Activated CD4-positive, alpha-beta T cell treated with anti-CD3 and anti-CD28 coated beads, Interleukin-2, amount 50 U/mL, for 4 hours (primary cell): ENCODE data around the gene ACOT7.

Experiments used
- DNase-seq, 2 experiments: peaks; one replicate each; pipeline ENCODE4 v3.0.0-alpha.2; 2020

The ACOT7 gene

DNA sequence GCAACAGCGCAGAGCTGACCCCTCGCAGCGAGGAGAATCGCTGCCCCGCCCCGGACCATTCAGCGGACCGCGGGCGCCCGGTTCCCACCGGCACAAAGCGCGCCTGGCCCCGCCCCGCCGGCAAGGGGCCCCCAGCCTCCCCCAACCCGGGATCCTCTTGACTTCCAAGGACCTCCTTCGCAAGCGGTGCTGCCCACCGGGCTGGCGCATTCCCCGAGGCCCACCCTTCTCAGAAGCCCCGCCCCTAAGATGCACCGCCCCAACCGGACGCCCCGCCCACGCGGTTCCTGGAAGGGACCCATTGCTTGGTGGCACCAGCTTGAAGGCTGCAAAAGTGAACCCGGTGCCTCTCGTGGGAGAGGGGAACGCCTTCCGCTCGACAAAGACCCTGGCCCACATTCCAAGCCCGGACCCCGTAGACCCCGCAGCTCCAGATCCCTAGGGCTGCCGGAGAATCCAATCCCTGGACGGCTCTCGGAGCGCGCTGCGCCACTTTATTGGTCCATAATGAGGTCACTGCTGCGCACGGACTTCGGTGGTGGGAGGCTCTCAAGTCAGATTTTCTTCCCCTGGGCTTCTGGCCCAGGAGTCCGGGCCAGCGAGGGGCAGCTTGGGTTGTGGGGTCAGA lies 147.6 kb downstream of the ACOT7 start:
- peak in 1 of 2 experiments; percentile 17 for DNase-seq

DNA sequence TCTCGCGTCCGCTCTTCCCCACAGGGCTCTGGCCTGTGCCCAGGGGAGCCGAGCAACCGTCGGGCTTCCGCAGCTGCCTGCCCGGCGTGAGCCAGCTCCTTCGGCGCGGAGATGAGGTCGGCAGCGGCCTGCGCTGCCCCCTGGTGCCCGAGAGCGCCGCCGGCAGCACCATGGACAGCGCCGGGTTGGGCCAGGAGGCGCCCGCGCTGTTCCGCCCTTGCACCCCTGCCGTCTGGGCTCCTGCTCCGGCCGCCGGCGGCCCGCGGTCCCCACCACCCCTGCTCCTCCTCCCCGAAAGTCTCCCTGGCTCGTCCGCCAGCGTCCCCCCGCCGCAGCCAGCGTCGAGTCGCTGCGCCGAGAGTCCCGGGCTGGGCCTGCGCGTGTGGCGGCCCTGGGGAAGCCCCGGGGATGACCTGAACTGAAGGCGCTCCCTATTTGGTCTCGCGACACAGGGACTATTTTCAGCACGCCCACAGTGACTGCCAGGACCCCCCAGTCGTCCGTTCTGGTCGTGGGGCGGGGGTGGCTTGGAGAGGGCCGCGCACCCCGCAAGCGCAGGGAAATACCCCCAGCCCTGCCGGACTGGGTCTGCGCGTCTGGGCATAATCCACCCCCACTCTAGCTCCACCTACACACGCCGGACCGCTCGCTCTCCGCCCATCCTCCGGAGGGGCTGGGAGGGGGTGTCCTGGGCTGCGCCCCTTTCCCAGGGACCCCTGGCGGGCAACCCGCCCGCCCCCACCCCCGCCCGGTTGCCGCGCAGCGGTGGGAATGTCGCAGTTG lies 148.3 kb downstream of the ACOT7 start:
- DNase-seq, result peak; percentile 64 to 67

DNA sequence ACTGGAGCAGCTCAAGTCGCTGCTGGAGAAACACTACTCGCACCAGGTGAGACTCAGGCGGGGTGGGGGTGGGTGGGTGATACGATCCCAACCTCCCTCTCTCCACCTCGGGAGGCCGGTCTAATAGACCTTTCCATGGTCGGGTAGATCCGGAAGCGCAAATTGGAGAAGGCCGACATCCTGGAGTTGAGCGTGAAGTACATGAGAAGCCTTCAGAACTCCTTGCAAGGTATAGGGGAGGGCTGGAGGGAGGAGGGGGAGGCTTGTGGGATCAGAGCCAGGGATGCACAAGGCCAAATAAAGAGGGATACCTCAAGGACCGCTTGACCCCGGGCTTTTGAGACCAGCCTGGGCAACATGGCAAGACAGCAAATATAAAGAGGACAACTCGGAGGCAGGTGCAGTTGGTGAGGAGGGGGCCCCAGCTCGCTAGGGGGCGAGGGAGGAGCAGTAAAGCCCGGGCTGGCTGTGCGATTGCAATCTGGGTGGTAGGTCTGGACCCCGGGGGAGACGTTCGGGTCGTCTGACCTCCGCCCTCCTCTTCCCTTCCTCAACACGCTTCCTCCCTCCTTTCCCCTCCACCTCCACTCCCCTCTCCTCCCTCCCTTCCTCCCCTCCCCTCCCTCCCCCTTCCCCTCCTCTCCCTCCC lies 149.0 kb downstream of the ACOT7 start:
- DNase-seq, result no peak

DNA sequence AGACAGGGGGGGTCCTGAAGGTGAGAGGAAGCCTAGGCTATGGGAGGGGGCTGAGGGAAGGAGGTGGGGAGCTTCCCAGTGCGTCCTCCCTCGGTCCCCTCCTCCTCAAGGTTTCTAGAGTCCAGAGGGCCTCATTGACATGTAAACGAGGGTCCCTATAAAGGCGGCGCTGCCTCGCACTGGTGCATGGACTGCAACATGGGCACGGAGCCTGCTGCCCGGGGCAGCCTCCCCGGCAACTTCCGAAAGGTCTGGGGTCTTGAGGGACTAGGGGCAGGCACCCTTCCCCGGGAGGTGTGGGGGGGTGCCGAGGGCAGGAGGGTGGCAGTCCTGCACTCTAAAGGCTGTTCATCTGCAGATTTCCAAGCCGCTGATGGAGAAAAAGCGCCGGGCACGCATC lies 149.6 kb downstream of the ACOT7 start, which contains the start of gene HES3:
Gene HES3, plus strand, starts transcription at position 187 of the 400 bp plus-strand sequence. Its CDS starts 187 bp downstream, at position 374.
- DNase-seq, result no peak

DNA sequence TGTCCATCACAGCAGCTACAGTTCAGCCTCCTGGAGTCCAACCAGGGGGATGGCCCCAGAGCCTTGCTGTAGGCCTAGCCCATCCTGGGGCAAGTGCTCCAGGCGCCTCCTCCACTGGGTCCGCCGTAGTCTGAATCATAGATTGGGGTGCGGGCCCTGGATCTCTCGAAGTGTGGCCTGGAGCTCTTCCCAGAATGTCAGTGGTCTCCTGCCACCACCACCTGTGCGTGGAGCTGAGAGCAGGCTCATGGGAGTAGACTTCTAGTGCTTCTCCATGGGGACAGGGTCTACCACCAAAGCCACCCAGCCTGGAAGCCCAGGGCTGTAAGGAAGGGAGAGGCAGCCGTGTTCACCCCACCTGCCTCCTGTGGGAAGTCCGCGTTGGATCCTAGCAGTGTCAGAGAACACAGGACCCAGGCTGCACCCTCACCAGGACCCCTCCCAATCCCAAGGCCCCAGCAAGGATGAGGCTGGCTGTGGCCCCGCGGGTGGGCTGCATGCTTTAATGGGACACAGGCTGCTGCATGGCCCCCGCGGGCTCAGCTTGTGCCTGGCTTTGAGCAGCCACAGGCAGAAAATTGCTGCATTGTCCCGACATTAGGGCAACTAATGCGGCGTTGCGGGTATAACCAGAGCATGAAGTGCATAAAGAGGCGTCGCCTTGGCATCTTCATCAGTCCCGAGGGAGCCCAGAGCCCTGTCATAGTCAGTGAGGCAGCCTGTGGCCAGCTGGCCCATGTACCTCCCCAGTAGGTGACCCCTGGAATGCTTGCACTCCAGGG lies 150.3 kb downstream of the ACOT7 start:
- no peak for DNase-seq

DNA sequence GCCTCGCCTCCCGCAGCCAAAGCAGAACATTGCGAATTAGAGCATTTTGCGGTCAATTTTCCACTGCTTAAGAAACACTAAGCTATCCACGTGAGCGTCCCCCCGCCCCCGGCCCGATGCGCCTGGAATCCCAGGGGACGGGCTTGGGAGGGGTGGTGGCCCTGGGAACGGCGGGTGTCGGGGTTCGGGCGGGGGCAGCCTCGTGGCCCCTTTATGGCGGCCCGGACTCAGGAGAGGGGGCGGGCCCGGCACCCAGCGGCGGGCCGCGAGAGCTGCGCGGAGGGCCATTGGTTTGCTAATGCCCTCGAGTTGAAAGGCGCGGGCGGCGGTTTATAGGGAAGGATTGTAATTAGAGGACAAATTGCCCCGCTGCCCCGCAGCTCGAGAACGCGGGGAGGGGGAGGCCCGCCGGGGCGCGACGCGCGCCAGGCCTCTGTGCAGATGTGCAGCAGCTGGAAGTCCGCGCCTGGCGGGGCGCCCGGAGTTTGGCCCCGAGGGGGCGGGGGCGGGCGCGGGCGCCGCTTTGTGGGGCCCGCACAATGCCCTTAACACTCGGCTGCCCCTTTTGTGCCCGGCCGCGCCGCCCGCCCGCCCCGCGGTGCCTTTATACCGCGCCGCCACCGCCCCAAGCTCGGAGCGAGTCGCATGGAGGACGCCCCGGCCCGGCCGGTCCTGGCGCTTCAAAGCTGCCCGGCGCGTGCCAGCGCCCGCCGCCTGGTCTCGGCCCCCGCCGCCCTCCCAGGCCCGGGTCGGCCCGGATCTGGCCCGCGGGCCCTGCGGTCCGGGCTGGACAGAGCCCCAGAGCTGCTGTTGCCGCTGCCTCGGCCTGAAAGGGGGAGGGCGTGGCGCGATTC lies 151.5 kb downstream of the ACOT7 start:
- DNase-seq, result no peak

DNA sequence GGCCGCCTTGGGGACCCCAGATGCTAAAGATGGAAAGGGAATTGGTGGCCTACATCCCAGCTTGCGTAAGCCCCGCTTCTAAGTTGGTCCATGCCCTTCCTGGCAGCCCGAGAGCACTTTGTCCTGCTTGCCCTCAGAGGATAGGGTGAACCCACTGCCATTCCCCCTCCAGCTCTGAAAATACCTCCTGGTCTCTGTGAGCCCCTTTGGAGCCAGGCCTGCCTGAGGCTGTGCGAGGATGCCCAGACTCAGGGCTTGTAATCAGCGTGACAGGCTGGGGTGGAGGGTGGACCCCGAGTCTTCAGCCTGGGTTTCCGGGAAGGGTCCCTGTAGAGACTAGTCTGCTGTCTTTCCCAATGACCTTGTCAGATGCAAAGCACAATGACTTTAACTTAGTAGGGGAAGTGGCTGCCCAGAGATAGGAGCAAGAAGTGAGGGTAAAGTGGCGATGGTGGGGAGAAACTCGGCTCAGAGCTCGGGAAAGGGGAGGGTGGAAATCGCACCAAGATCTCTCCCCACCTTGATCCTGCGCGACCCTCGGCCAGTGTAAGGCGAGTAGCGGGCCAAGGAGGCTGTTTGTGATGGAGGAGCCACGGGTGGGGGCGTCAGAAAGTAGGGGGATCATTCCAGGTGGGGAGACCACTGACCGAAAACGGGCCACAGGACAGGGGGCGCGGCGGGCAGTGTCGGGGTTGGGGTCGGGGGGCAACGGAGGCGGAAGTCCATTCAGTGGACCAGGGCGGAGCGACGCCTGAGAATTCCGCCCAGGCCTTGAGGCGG lies 152.3 kb downstream of the ACOT7 start:
- DNase-seq, result no peak

DNA sequence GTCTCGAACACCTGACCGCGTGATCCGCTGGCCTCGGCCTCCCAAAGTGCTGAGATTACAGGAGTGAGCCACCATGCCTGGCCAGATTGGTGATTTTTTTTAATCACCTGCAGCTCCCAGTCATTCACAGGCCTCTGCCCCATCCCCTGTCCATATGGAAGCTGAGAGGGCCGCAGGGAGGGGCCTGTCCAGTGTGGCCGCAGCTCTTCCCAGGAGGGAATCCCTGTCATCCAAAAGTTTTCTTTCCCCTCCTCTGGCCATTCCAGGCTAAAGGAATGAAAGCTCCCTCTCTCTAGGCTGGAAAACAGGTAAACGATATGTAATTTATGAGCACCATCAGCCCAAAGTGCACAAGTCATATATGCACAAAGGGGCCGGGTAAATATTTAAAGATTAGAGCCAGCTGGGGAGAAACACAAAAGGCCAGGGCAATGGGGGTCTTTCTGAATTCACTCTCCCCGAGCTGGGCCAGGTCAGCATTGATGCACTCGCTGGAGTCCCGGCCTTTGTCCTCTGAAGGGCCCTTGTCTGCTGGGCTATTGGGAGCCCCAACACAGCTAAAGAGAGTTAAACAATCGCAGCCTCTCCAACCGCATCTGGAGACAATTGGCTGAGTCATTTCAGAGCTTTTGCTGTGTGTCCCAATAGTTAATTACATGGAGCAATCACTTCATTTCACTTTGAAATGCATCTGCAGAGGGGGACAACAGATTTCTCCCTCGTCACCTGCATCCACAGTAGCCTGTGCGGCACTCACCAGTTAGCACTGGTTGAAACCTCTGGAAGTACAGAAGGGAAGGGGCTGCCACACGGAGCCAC lies 153.4 kb downstream of the ACOT7 start:
- DNase-seq, result no peak

DNA sequence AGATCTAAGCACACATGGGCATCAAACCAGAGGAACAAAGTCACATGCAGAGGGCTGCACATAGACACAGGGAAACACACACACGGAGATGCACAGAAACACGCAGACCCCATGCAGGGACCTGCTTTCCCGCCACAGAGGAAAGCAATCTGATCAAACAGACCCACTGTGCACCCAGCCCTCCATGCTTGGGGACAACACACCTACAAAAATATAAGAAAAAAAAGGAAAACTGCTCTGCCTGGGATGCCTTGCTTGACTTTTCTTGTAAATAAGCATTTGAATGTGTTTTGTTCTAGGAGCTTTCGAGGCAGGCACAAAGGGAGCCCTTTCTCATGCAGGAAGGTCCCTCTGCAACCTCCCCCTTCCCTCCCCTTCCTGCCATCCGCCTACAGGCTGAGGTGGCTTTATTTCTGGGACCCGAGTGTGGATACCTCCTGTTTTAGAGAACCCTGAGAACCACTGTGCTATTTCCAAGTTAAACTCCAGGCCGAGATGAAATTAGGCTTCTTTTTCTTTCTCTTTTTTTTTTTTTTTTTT lies 154.3 kb downstream of the ACOT7 start:
- DNase-seq, result no peak

DNA sequence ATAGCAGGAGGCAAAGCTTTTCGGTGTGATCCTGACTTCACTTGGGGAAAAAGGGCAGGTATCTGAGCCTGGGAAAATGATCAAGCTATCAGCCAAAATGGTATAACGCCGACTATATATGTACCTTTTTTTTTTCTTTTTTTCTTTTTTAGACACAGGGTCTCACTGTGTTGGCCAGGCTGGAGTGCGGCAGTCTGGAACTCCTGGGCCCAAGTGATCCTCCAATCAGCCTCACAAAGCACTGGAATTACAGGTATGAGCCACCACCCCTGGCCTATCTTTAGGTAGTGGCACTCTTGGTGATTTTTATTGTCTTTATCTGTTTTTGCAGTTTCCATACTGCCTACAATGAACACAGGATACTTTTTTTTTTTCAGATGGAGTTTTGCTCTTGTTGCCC lies 156.5 kb downstream of the ACOT7 start:
- DNase-seq, result no peak

DNA sequence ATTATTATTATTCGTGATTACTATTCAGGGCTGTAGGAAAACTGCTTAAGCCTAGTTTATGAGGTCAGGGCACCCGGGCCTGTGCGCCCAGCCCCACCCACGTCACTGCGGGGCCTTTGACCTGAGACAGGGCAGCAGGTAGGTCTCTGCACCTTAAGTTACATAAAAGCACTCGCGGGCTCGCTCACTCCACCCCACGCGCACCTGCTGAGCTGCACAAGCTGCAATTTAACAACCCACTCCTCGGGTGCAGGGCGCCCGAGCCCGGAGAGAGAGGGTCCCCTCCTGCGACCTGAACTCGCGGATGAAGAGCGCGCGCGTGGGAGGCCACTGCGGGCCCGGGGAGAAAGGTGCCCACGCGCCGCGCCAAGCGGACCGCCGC lies 158.3 kb downstream of the ACOT7 start:
- peak; percentile 22 to 38 for DNase-seq

DNA sequence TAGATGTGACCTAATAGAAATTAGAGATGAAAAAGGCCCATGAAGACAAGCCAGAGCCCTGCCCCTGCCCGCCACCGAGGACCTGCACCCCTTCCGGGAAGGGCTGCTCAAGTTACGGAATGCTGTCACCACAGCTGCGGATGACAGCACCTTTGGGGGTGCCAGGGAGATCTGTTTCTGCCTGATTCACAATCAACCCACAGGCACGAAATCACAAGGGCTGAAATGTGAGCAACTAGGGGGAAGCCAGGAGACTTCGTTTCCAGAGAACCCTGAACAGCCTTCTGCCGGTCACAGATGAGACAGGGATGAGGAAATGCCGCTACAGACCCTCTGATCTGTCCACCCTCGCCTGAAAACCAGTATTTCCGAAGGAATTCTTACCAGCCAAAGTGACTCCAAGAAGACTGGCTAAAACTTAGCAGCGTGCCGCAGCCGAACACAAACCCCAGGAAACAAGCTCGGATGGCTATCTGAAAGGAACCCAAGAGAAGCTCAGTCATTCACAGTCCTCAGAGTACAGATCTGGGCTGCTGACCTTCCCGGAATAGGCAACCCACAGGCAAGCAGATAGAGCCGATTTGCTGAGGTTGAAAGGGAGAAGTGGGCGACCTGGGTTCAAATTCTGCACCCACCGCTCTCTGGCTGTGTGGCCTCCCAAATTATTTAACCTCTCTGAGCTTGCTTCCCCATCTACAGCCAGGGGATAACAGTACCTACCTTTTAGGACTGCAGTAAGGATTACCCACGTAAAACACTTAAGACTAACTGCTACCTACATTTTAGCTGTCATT lies 158.9 kb downstream of the ACOT7 start:
- no peak for DNase-seq

DNA sequence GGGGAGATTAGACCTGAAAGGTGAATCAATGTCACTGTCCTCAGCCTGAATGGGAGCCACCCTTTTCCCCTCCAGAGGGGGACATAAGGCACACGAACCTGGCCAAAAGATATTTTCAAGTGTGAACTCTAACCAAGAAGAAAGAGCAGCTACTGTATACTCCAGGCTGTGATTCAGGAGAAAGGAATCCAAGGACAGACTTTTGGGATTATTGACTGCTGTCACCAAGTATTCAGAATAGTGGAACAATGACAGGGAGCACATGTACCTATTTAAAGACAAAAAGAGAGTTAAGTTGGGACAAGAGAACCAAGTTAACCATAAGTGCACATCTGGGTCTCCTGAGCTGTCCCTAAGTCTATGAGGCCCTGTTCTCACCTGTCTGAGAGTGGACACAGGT lies 160.2 kb downstream of the ACOT7 start:
- no peak for DNase-seq

DNA sequence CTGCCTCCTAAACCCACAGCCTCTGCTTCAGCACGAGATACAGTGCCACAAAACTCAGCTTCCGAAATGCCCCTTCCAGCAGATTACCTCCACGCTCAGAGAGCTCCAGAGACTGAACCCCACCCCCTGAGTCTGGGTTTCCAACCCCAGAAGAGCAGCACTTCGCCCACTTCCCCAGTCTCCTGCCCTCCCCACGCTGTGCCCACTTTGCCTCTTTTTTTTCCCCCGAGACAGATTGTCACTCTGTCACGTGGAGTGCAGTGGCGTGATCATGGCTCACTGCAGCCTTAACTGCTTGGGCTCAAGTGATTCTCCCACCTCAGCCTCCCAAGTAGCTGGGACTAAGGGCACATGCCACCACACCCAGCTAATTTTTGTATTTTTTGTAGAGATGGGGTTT lies 167.9 kb downstream of the ACOT7 start:
- DNase-seq, result no peak

DNA sequence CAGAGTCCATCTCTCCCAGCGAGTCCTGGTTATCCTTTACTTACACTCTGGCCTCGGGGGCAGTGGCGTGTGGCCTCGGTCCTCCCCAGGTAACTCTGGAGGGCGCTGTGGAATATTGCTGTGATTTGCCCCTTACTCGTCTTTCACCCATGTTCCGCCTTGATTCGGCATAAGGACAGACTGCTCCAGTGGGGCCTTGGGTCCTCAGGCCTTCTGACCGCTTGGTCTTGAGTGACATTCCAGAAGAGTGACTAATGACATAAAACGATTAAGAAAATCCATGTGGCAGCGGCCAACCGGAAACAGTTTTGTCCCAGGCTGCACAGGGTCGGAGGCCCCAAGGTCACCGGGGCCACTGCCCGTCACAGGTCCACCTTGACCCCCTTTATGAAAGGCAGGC lies 168.8 kb downstream of the ACOT7 start:
- no peak for DNase-seq

DNA sequence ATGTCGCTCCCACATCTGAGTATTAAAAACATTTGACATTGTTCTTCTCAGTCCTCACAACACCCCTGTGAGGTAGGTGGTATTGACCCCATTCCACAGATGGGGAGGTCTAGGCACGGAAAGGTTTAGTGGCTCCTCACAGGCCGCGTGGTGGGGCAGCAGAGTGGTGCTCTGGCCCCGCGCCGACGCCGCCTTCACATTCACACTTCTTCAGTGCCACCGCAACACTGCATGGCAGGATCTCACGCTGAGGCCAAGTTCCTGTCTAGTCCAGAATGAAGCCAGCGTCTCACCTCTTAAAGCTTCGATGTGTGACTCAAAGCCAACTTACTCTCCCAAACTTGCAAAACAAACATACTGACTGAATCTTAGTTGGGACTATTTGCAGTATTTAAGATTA lies 169.9 kb downstream of the ACOT7 start:
- DNase-seq, result no peak

DNA sequence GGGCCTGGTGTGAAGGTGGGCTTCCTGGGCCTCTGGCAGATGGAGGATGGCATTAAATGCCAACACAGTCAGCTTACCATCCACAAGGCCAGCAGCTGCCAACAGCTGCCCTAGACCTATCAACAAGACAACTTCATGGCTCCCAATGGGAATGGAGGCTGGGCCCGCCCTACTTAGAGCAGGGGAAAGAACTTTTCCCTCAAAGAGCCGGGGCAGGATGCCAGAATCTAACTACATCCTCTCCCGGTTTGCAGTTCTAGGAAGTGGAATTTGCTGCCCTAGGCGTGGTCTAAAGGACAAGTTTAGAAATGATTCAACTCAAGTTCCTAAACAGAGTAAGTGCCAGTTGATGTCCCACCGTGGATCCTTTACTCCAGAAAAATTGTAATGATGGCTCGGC lies 170.9 kb downstream of the ACOT7 start:
- no peak for DNase-seq

DNA sequence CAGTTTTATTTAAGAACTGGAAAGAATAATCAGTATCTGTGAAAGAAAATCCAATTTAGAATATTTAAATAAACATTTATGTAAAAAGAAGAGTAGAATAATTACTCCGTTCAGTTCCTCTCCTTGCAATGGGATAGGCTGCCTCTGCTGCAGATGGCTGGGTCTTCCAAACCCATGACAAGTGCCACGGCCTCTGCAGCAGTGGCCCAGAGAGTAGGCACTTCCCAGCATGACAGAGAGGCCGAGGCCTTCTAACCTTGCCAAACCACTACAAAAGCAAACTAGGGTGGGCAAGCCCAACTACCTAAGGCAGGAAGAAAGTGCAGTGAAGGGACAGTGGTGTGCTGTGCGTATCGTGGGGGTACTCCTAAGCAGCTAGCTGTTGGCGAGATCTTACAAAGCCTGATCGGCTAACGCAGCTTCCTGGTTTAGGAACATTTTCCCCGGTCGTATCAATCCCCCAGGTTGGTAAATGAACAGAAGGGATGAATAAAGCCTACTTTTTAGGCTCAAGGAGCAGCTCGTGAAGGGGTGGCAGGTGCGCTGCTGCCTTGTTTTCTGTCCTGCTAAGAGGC lies 172.3 kb downstream of the ACOT7 start:
- no peak for DNase-seq

DNA sequence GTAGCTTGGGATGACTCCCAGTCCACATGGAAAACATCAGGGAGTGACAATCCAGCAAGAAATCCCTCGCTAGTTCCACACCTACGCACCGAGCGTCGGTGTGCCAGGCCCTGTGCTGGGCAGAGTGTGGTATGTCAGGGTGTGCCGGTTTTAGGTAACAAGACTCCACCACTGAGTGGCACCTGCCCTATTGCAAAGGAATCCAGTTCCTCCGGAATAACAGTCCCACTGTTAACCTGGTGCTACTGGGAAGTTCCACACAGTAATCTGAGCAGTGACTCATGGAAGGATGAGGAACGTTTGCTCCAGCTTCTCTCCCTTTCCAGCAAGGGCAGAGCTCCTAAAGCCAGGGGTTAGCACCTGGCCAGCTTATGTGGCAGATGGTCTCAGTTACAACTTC lies 173.3 kb downstream of the ACOT7 start:
- DNase-seq, result no peak
